Ishikawa (cell line): ENCODE data around the gene HYCC1.

Experiments used
- EP300 ChIP-seq: IDR thresholded peaks from 2 replicates; pipeline ENCODE4 v1.6.1; 2012; ENCODE audit warnings: borderline replicate concordance
- NFIC ChIP-seq: IDR thresholded peaks from 2 replicates; pipeline ENCODE4 v1.6.1; 2012
- RAD21 ChIP-seq: IDR thresholded peaks from 2 replicates; pipeline ENCODE4 v1.6.1; 2012; ENCODE audit warnings: low read depth
- TAF1 ChIP-seq: IDR thresholded peaks from 2 replicates; pipeline ENCODE4 v1.6.1; 2012; ENCODE audit warnings: low read depth, mild to moderate bottlenecking

GRCh38 chr7:23027261-23027660 is 13.3 kb upstream of the HYCC1 start:
- no peak for TF ChIP-seq TAF1
- no peak for TF ChIP-seq RAD21
- no peak for TF ChIP-seq EP300
- no peak for TF ChIP-seq NFIC
